ENCODE results near the gene ZNF718.
"Not testable (repeated sequence)": the region's sequence is repeated elsewhere in the genome, so short reads cannot be mapped to it uniquely, and the experiment has no call there.

Gene ZNF718

GRCh38 chr4:161496-162284 is 37.4 kb downstream of the ZNF718 start:
- no peak for DNase-seq

- DNase-seq: not testable (repeated sequence)
These were observed 45.3 kb downstream of the ZNF718 start for GRCh38 chr4:169640-170039.

GRCh38 chr4:171318-171717 is 47.0 kb downstream of the ZNF718 start:
- DNase-seq: not testable (repeated sequence)

- DNase-seq: no peak
These were observed 49.5 kb downstream of the ZNF718 start for GRCh38 chr4:173666-174314.

- DNase-seq: no peak
These were observed 51.7 kb downstream of the ZNF718 start for GRCh38 chr4:175986-176385.

GRCh38 chr4:176995-177394 is 52.7 kb downstream of the ZNF718 start:
- DNase-seq: no peak

GRCh38 chr4:182225-182624 is 57.9 kb downstream of the ZNF718 start:
- not testable (repeated sequence) for DNase-seq

GRCh38 chr4:188091-188490 is 63.8 kb downstream of the ZNF718 start:
- no peak for DNase-seq

GRCh38 chr4:195159-195558 is 70.9 kb downstream of the ZNF718 start:
- DNase-seq: not testable (repeated sequence)

GRCh38 chr4:200936-201335 is 76.6 kb downstream of the ZNF718 start:
- DNase-seq: no peak

GRCh38 chr4:202822-203221 is 78.5 kb downstream of the ZNF718 start:
- not testable (repeated sequence) for DNase-seq

- no peak for DNase-seq
These were observed 80.9 kb downstream of the ZNF718 start for GRCh38 chr4:205097-205756.

GRCh38 chr4:206054-206453 is 81.8 kb downstream of the ZNF718 start:
- no peak for DNase-seq

GRCh38 chr4:208416-209096 is 84.3 kb downstream of the ZNF718 start:
- DNase-seq: not testable (repeated sequence)

- DNase-seq: no peak
These were observed 86.8 kb downstream of the ZNF718 start for GRCh38 chr4:211033-211511.

GRCh38 chr4:212438-213188 is 88.3 kb downstream of the ZNF718 start:
- no peak for DNase-seq

GRCh38 chr4:213189-213535 is 88.9 kb downstream of the ZNF718 start:
- DNase-seq: not testable (repeated sequence)
